ENCODE measurements around the gene VPS37C. TPM values are rescaled to one million over a fixed set of nuclear protein-coding genes. Genes with fewer than 3 reads are reported as not detected.

The VPS37C gene
- total RNA-seq, 1 experiment from 2014 or later = 19.0 TPM

- Histone ChIP-seq H3K14ac (ENCODE audit: insufficient read depth, low read length) (no peak overlapping the region), H3K79me1 (ENCODE audit: insufficient read depth, low read depth, low read length, poor library complexity, severe bottlenecking) (no peaks in the 10 kb centered on the region), H3K23me2 (ENCODE audit: insufficient read length, low read depth, low read length, poor library complexity, severe bottlenecking) (no peaks in the 10 kb centered on the region), H3K4me1 (ENCODE audit: insufficient read depth, low read length) (no peaks in the 10 kb centered on the region), H3K56ac (ENCODE audit: insufficient read length, low read depth, low read length) (no peak overlapping the region), H3K18ac (ENCODE audit: insufficient read length, low read depth, low read length) (no peak overlapping the region), H2BK15ac (ENCODE audit: low read depth, low read length) (no peak overlapping the region), H3K27ac (ENCODE audit: insufficient read length, low read depth, low read length) (no peak overlapping the region), H2BK20ac (ENCODE audit: low read depth, low read length, poor library complexity, severe bottlenecking) (no peak overlapping the region), H2BK12ac (ENCODE audit: insufficient read length, low read depth, low read length) (no peak overlapping the region), H3K79me2 (ENCODE audit: insufficient read depth, low read length) (no peaks in the 10 kb centered on the region), H2BK120ac (ENCODE audit: low read depth, low read length, poor library complexity, severe bottlenecking) (no peak overlapping the region), H2BK5ac (ENCODE audit: insufficient read length, low read length) (no peak overlapping the region), H4K5ac (ENCODE audit: insufficient read length, low read depth, low read length) (no peak overlapping the region), H2AFZ (ENCODE audit: low read length) (no peak overlapping the region), H3K4me2 (ENCODE audit: insufficient read depth, insufficient read length, low read length) (no peak overlapping the region), H3K23ac (ENCODE audit: insufficient read length, low read depth, low read length) (no peak overlapping the region), H3T11ph (ENCODE audit: low read length) (no peak overlapping the region), H3K9ac (ENCODE audit: extremely low read depth, insufficient read length, low read length) (no peak overlapping the region), H3K27me3 (ENCODE audit: insufficient read depth, low read length) (no peaks in the 10 kb centered on the region), H2AK5ac (ENCODE audit: insufficient read length, low read length) (no peak overlapping the region), H4K20me1 (ENCODE audit: control insufficient read depth, insufficient read depth, insufficient read length) (no peaks in the 10 kb centered on the region), H3K9me3 (ENCODE audit: control insufficient read depth, low read depth, low read length) (no peaks in the 10 kb centered on the region), H4K8ac (replicated peaks; ENCODE audit: insufficient read length, low read depth, low read length) (no peak overlapping the region), H3K4ac (ENCODE audit: low read depth, low read length) (no peak overlapping the region), H4K91ac (ENCODE audit: insufficient read length, low read depth, low read length) (no peak overlapping the region)
- H3K36me3 Mint-ChIP-seq (ENCODE audit: insufficient read depth in 1 of 3, low read depth in 3 of 3) = no peaks in the 10 kb centered on the region
- no peak; the same call in 2 of the 3 replicates for TF ChIP-seq CTCF (conservative IDR thresholded peaks at IDR 0.05)
- no peaks in the 10 kb centered on the region for H3K4me1 Mint-ChIP-seq
- peaks cover 0 to 2% of the 10 kb centered on the region in 2 experiments; a peak in 2 of 5 replicates for H3K9me3 Mint-ChIP-seq
- no peak overlapping the region for H3K4me3 Mint-ChIP-seq
- no CpG with 5 or more reads among the region's 4 CpGs for WGBS (ENCODE audit: extremely low coverage, insufficient read length, low lambda C conversion rate)
- no peak for DNase-seq
- H3K27me3 Mint-ChIP-seq (ENCODE audit: low read depth) = no peaks in the 10 kb centered on the region; the same call in 1 of the 2 replicates
- no peak overlapping the region; a peak in 1 of 7 replicates for H3K27ac Mint-ChIP-seq
Measured at GRCh38 chr11:61183645-61184044, 22.4 kb upstream of the VPS37C start.
